ENCODE data around the gene RNF207.

- no peak for TF ChIP-seq POLR2A (IDR thresholded peaks at IDR 0.05)
- TF ChIP-seq CTCF (IDR thresholded peaks at IDR 0.05), result no peak
Measured at GRCh38 chr1:6241887-6242740, 36.2 kb downstream of the RNF207 start.
